HG02943 (cell line): ENCODE results near the gene RGS10.
"Not testable (repeated sequence)": the region's sequence is repeated elsewhere in the genome, so short reads cannot be mapped to it uniquely, and the experiment has no call there.

Experiments
- ATAC-seq: cut with Tn5 transposase; IDR thresholded peaks from one replicate; pipeline ENCODE4 v1.9.1; 2021; ENCODE audit warnings: mild to moderate bottlenecking, low read depth, moderate library complexity; ENCODE audit not compliant: unreplicated experiment

The RGS10 gene

DNA sequence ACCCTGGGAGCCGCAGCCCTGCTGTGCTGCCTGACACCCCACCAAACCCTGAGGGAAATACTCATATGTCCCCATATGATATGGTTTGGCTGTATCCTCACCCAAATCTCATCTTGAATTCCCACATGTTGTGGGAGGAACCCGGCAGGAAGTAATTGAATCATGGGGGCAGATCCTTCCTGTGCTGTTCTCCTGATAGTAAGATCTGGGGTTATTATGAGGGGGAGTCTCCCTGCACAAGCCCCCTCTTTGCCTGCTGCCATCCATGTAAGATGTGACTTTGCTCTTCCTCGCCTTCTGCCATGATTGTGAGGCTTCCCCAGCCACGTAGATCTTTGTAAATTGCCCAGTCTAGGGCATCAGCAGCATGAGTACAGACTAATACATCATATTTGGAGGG, 68.7 kb downstream of the RGS10 start:
- ATAC-seq = no peak

DNA sequence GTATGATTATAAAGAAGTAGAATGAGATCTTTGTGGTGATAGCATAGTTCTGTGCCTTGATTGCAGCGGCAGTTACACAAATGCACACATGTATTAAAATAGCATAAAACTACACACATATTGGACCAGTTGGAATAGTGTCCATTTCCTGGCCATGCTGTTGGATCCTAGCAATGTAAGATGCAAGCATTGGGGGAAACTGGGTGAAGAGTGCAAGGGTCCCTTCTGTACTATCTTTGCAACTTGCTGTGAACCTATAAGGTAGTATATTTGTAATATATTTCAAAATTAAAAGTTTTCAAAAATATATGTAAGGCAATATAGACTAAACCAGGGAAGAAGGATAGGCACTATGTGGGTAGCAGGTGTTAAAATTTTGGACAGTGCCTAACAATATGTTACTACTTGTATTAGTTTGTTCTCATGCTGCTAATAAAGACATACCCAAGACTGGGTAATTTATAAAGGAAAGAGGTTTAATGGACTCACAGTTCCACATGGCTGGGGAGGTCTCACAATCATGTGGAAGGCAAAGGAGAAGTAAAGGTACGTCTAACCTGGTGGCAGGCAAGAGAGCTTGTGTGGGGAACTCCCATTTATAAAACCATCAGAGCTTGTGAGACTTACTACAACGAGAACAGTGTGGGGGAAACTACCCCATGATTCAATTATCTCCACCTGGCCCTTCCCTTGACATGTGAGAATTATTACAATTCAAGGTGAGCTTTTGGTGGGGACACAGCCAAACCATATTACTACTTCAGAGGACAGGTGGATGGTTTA, 71.4 kb downstream of the RGS10 start:
- no peak for ATAC-seq

DNA sequence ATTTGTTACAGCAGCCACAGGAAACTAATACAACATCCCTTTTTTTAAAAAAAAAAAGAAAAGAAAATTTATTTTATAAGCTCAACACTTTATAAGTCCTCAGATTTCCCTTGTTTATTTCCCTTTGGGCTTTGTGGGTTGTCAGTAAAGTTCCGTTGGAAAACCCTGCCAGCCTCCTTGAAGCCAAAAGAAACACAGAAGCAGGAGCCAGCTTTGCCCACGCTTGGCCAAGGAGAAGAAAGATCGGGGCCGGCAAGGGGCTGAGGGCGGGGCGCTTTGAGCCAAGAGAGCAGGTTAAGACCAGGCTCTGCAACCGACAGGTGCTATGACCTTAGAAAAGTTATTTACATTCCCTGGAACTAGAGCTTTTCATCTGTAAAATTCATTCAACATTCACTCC, 72.7 kb downstream of the RGS10 start:
- no peak for ATAC-seq

DNA sequence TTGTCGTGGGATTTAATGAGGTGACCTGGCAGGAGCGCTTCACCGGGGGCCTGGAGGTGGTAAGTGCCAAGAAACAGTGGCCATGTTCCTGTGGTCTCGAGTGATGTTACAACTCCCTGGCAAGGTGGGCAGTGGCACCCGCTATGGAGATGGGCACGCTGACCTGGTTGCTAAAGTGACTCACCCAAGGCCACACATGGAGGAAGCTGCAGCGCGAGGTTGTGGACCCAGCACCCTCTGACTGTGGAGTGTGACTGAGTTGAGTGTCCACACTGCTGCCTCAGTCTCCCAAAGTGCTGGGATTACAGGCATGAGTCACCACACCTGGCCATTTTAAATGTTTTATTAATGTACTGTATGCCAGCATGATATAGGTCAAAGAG, 73.2 kb downstream of the RGS10 start:
- no peak for ATAC-seq

DNA sequence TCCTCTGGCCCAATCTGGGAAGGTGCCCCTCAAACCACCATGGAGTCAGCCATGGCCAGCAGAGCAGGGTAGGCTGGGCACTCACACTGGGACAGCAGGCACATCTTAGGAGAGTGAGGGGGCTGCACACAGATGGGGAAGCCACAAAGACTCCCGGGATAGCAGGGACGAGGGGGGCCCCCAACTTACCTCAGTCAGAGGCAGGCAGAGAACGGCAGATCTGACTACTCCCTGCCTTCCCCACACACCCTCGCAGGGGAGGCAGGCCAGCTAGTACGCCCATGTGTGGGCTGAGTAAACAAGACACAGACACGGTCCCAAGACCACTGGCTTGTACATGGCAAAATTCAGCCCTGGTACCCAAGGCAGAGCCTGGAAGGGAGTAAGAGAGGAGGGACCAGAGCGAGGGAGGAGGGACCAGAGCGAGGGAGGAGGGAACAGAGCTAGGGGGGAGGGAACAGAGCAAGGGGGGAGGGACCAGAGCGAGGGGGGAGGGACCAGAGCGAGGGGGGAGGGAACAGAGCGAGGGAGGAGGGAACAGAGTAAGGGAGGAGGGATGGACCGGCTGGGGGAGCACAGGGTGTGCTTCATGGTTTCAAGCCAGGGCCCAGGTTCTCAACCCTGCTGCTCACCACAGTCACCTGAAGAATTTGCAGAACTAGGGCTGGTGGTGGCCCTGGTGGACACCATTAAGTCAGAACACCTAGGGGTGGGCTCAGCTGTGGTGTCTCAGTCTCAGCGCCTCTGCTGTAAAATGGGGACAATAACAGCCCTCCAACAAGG, 73.8 kb downstream of the RGS10 start:
- ATAC-seq = no peak

DNA sequence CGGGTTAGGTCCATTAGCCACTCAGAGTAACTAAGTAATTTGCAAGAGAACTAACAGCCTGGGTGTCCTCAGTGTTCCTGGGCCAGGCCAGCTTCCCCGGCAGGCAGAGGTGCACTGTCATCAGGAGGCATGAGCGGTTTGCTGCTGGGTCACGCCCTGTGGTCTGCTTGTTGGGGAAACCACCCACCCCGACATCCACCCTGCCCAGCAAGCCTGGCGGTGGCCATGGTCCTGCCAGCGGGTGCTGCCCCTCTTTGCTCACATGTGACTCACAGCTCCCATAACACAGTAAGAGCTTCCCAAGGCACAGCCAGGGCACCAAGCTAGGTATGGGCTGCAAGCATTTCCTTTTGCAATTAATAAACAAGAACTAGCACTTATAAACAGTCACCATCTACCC, 75.9 kb downstream of the RGS10 start:
- no peak for ATAC-seq

DNA sequence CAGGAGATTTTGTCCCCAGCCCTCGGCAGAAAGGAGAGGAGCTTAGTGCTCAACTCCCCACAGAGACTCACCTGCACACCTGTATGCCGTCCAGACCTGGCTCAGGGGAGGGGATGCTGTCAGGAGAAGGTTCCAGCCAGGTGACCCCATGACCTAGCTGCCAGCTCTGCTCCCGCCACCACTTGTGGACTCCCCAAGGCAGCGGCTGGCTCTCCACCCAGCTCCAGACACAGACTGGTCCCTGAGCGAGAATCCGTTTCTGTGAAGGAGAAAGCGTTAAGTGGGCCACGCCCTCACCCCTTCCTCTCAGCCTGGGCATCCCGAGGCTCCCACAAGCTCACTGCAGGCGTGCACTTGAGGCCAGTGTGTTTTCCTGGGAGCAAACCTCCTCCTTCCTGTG, 76.4 kb downstream of the RGS10 start:
- ATAC-seq = no peak

DNA sequence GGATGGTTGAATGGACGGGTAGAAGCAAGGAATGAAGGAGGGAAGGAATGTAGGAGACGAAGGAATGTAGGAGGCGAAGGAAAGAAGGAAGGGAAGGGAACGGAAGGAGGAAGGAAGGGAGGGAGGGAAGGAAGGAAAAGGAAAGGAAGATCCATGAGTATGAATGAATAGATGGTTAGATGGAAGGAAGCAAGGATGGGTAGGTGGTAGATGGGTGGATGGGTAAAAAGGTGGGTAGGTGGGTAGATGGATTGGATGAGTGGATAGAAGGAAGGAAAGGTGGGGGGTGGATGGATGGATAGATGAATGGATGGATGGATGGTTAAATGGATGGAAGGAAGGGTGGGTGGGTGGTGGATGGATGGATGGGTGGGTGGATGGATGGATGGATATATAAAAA, 77.4 kb downstream of the RGS10 start:
- ATAC-seq = no peak

DNA sequence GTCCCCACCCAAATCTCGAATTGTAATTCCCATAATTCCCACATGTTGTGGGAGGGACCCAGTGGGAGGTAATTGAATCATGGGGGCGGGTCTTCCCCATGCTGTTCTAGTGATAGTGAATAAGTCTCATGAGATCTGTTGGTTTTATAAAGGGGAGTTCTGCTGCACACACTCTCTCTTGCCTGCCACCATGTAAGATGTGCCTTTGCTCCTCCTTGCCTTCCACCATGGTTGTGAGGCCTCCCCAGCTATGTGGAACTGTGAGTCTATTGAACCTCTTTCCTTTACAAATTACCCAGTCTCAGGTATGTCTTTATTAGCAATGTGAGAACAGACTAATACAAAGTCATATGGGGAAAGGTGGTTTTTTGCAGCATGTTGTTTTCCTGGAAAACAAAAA, 79.3 kb downstream of the RGS10 start:
- not testable (repeated sequence) for ATAC-seq

DNA sequence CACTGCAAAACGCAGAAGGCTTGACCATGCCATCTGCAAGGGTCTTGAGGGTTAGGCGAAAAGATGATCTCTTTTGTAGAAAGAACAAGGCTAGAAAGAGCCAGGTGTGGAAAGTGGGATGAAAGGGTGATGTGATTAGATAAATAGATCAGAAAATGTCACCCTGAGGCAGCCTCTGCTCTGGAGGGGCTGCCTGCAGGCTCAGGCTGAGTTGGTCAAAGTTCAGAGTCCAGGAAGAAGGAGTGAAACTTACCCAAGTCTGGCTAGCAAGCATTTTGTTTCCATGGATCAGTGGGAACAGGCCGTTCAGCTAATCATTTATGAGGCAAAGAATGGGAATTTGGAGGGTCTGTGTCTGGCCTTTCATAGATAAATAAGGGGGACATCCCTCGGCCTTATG, 79.7 kb downstream of the RGS10 start:
- ATAC-seq = no peak

DNA sequence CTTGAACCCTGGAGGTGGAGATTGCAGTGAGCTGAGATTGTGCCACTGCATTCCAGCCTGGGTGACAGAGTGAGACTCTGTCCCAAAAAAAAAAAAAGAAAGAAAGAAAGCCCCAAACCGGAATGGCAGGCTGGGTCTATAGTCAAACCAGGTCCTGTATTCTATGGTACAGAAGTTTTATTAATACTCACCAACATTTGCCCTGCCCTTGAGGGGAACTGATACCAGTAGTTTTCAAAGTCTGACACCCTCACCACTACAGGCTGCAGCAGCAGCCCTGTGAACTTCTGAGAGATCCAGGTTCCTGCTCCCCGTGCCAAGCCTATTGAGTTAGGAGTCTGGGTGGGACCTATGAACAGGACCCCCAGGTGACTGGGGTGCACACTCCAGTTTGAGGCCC, 80.6 kb downstream of the RGS10 start:
- no peak for ATAC-seq

DNA sequence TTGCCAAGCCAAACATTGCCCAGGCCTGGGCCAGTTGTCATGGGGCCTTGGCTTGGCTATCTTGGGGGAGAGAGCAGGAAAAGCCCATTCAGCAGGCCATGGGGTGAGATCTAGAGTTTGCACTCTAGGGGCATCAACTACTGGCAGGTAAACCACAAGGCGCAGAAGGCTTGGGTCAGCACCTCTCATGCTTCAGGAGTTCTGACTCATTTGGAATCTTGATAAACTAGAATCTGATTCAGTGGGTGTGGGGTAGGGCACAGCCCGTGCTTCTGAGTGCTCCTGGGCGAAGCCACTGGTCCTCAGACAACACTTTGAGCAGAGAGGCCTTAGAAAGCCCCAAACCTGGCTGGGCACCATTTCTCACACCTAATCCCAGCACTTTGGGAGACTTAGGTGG, 81.1 kb downstream of the RGS10 start:
- ATAC-seq = no peak

DNA sequence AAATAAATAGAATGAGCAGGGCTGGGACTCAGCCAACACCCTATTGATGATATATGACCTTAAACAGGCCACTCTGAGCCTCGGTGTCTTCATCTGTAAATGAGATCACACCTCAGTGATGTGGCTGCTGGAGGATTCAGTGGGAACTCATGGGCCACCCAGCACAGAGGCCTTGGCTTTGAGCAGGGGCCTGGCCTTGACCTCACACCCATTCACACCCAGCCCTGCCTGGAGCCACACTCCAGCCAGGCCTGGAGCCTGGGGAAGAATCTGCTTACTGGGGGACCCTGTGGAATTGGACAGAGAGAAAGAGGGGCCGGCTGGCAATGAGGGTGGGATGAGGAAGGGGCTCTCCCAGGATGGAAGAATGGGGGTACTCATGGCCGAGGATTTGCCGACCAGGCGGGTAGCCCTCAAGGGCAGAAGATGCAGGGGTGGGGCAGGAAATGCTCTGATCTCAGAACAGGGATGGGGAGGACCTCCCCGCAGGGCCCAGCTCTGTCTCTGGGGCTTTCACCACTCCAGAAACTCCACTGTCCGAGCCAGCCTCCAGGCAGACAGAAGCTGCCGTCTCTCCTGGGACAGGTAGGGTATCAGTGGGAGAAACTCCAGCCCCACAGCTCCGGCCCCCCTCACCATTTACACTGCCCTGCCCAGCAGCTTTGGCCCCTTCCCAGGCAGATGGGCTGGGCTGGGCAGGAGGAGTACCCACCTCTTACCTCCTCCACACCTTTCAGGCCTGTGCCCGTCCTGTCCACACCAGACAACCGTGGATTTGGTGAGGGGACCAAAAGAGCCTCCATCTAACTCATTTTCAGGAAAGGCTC, 81.9 kb downstream of the RGS10 start:
- ATAC-seq = no peak

DNA sequence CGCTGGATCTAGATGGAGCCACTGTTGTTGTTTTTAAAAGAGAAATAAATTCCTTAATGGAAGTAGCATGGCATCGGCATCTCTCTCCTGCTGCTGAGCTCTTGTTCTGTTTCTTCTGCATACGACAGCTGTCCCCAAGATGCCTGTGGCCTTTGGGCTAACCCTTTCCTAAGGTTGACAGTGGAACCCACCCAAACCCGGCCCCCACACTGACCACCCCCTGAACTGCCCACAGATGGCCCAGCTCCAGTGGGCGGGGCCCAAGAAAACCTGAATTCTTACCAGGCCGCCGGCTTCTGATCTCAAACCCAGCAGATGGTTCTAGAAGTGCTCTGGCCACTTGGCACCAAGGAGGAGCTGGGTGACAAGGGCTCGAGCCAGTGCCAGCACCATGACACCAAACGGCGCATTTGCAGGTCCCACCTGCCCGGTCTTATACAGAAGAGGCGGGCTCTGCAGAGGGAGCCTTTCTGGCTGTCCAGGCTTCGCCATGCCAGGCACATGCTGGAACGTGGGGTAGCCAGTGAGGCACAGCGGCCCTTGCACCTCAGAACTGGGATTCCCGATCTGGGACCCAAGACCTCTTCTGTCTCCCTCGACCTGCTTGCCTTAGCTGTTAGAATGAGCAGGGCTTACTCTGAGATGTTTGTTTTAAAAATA, 82.7 kb downstream of the RGS10 start:
- ATAC-seq = no peak

DNA sequence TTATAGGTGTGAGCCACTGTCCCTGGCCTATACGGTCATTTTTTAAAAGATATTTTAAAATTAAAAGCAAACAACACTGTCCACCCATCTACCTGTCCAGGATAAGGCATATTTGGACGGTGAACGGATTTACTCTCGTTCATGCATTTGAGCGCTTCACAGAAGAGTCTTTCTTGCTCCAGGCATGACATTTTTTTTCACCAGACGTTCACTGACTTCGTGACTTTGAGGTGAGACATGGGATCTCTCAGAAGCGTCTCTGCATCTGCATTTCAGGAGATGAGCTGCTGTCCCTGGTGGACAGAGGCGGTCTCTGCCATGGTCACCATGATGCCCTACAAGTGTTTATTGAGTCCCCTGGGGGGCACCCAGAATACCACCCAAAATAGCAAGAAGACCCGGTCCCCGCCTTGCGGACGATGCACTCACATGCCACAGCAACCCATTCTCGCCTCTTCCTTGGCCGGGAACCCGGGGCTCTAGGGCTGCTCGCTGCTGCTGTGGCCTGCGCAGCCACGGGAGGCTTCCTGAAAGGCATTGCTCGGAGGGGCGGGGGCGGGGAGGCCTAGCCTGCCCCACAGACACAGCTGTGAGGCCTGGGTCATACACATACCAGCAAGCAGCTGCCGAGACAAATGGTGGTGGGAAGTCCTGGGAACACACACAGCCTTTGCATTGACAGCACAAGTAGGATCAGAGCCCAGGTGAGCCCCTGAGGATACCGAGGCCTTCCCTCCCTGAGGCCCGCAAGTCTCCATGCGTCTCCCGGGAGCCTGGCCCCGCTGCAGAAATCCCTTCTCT, 84.4 kb downstream of the RGS10 start:
- no peak for ATAC-seq

DNA sequence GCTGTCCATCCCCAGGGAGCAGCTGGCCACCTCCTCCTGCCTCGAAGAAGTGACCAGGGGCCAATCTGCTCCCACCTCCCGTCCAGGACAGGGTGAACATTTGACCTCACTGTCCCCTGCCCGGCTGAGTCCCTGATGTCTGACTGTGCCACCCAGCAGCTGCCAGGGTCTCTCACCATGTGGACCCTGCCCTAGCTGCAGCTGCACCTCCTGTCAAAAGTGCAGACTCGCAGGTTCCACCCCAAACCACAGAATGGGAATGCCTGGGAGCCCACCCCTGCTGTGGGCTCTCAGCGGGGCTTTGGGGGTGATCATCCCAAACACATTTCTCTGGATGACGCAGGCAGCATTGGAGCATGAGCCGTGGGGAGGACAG, 86.1 kb downstream of the RGS10 start:
- no peak for ATAC-seq

DNA sequence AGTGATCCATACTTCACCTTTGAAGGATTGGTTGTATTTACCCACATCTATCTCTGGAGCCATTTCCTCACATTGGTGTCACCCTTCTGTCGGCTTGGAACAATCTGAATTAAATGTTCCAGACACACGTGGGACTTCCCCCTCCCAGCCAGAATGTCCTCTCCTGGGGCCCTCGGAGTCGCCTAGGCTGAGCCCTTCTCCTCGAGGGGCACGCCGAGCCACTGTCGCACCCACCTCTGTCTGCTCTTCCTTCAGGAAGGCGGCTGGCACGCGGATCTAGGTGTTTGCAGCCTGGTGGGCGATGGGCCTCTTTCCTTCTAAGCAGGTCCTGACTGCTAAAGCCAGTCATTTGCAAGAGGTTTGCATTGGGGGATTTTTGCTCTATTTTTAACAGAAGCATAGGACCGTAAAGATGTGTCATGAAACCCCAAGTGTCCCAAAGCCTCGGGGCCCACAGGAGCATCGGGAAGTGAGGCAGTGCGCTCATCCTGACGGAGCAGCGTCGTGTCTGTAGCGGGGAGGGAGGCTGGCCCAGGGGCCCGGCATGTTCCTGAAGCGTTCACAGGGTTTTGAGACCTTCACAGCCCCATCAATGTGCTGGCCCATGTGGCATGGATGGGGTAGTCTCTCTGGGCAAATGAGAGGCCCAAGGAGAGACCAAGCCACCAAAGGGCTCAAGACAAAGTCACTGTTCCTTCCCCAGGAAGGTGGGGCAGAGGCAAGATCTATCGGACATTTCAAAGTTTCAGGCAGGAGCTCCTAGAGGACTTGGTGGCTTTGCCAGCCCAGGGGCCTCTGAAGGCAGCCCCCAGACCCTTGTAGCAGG, 86.7 kb downstream of the RGS10 start:
- no peak for ATAC-seq

DNA sequence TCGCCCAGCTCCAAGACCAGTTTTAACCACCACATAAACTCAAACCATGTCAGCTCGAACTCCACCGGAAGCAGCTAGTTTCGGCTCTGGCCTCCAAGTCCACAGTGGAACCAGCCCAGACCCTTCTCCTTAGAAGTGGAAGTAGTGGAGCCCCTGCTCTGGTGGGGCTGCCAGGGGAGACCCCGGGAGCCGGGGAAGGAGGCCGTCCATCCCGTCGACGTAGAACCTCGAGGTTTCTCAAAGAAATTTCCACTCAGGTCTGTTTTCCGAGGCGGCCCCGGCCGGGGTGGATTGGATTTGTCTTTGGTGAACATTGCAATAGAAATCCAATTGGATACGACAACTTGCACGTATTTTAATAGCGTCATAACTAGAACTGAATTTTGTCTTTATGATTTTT, 87.5 kb downstream of the RGS10 start:
- no peak for ATAC-seq

DNA sequence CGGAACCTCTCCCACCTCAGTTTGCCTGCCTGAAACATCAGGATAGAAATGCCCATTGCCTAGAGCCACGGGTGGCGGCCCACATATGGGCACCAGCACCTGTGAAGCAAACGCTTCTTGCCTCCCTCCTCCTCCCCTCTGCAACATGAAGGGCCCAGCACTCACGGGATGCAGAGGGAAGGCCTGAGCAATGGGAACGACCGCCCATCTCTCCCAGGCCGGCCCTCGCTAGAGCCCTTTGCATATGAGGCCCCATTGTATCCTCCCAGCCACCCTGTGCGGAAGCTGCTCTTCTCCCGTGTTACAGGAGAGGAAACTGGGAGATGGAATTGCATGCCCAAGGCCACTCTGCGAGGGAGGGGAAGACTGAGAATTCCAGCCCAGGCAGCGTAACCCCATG, 88.2 kb downstream of the RGS10 start:
- ATAC-seq = no peak
